Gastroesophageal sphincter (tissue), 4 donors: Measurements from ENCODE around the gene TKT. TPM values are rescaled to one million over a fixed set of nuclear protein-coding genes. Genes with fewer than 3 reads are reported as not detected.
A peak's percentile ranks its signal among the peaks of the same experiment; 100 is the strongest.

Experiments
- ATAC-seq: fragments of 150-250 bp; one replicate; pipeline ENCODE4 v1.9.1; 2016; ENCODE audit warnings: mild to moderate bottlenecking, moderate library complexity
- H3K27ac ChIP-seq, 4 donors: fragments of 200-600 bp; sonication (generic) in 3 of 4; 1 replicate in 3 of 4; 2 replicates in 1 of 4; pipeline ENCODE4 v1.5.1; 2016 to 2019
- H3K27me3 ChIP-seq: fragments of 200-600 bp; sonication (generic); one replicate; pipeline ENCODE4 v1.5.1; 2019
- H3K36me3 ChIP-seq, 2 donors: fragments of 200-600 bp; sonication (generic); one replicate each; pipeline ENCODE4 v1.5.1; 2019; ENCODE audit warnings: control low read depth in 1 of 2
- H3K4me1 ChIP-seq, 3 donors: fragments of 200-600 bp; sonication (generic); 1 replicate in 2 of 3; 2 replicates in 1 of 3; pipeline ENCODE4 v1.5.1; 2016 to 2019; ENCODE audit warnings: control low read depth in 2 of 3
- H3K4me3 ChIP-seq, 2 donors: fragments of 200-600 bp; sonication (generic); one replicate each; pipeline ENCODE4 v1.5.1; 2019; ENCODE audit warnings: mild to moderate bottlenecking in 1 of 2, moderate library complexity in 1 of 2
- H3K9me3 ChIP-seq, 3 donors: fragments of 200-600 bp; sonication (generic); one replicate each; pipeline ENCODE4 v1.5.1; 2017 to 2019; ENCODE audit warnings: control low read depth in 2 of 3
- CTCF ChIP-seq, 4 experiments: fragments of 200-600 bp in 2 of 4; fragments of 450-650 bp in 2 of 4; sonication (generic) in 1 of 4; IDR thresholded peaks; one replicate each; pipeline ENCODE4 v1.5.1; 2017 to 2019; ENCODE audit warnings: antibody characterized with exemption in 4 of 4, mild to moderate bottlenecking in 2 of 4, moderate library complexity in 2 of 4
- EP300 ChIP-seq: sonication (generic); formaldehyde crosslinking; IDR thresholded peaks from one replicate; pipeline ENCODE4 v1.6.1; 2017; ENCODE audit warnings: antibody characterized with exemption, mild to moderate bottlenecking
- POLR2A ChIP-seq, 2 donors: fragments of 450-650 bp; IDR thresholded peaks; one replicate each; pipeline ENCODE4 v1.6.1; 2017; ENCODE audit warnings: antibody characterized with exemption in 2 of 2, mild to moderate bottlenecking in 2 of 2, moderate library complexity in 1 of 2
- POLR2AphosphoS5 ChIP-seq: sonication (generic); formaldehyde crosslinking; IDR thresholded peaks from one replicate; pipeline ENCODE4 v1.6.1; 2017; ENCODE audit warnings: antibody characterized with exemption
- WGBS, 2 donors: methylation state at CpG; one replicate each; pipeline ENCODE4 v1.1.5; 2018; ENCODE audit warnings: low coverage in 1 of 2; 5-methylcytosine and 5-hydroxymethylcytosine counted together
- total RNA-seq, 4 donors: library from RNA; depleted of rRNA; stranded (reverse); fragments of >200 nt; gene quantifications; one replicate each; pipeline ENCODE4 v1.1.0, GENCODE V29; 2016

The TKT gene
- total RNA-seq, 4 donors from 2014 or later = 218 to 386 (median 278) TPM

GRCh38 chr3:53193466-53194209 is 62.2 kb downstream of the TKT start:
- 28 to 80% methylated on average over 1 to 5 of the region's 11 CpGs for WGBS, 2 donors

GRCh38 chr3:53192608-53193007 is 63.2 kb downstream of the TKT start:
- TF ChIP-seq POLR2A (IDR thresholded peaks at IDR 0.05) (no peak), POLR2AphosphoS5 (no peak), CTCF (IDR thresholded peaks at IDR 0.05) (no peak), EP300 (no peak)
- Histone ChIP-seq H3K36me3 (peaks cover 0 to 49% of the 10 kb centered on the region in 2 donors), H3K27me3 (no peaks in the 10 kb centered on the region), H3K4me1 (peaks cover 0 to 32% (median 13%) of the 10 kb centered on the region in 3 donors), H3K27ac (peak overlapping the region in 1 of 4 donors; percentile 68), H3K9me3 (no peaks in the 10 kb centered on the region), H3K4me3 (no peak overlapping the region)
- no peak for ATAC-seq
- 30 to 60% methylated on average over 1 to 2 of the region's 3 CpGs for WGBS, 2 donors

More at GRCh38 chr3:53193466-53194209, 62.2 kb downstream of the TKT start:
- H3K27ac ChIP-seq = peak overlapping the region; percentile 20 to 68 (median 62)
- no peak overlapping the region for H3K4me3 ChIP-seq
- H3K27me3 ChIP-seq = no peaks in the 10 kb centered on the region
- no peaks in the 10 kb centered on the region for H3K9me3 ChIP-seq
- ATAC-seq = peak; percentile 64
- TF ChIP-seq POLR2AphosphoS5 (no peak), EP300 (no peak), CTCF (IDR thresholded peaks at IDR 0.05) (no peak), POLR2A (IDR thresholded peaks at IDR 0.05) (no peak)
- peaks cover 0 to 32% (median 13%) of the 10 kb centered on the region in 3 donors for H3K4me1 ChIP-seq
- peaks cover 0 to 42% of the 10 kb centered on the region in 2 donors for H3K36me3 ChIP-seq

GRCh38 chr3:53191836-53192480 is 63.9 kb downstream of the TKT start:
- H3K9me3 ChIP-seq = no peaks in the 10 kb centered on the region
- no peak for ATAC-seq
- WGBS, 2 donors = 72% methylated on average over 7 of the region's 16 CpGs; no CpG with 5 or more reads in 1 of the 2 donors
- no peak for TF ChIP-seq CTCF (IDR thresholded peaks at IDR 0.05)
- TF ChIP-seq POLR2AphosphoS5 = no peak
- TF ChIP-seq EP300 = no peak
- no peak for TF ChIP-seq POLR2A (IDR thresholded peaks at IDR 0.05)
- no peak overlapping the region for H3K4me3 ChIP-seq
- H3K36me3 ChIP-seq = peaks cover 0 to 55% of the 10 kb centered on the region in 2 donors
- H3K4me1 ChIP-seq = peaks cover 0 to 32% (median 13%) of the 10 kb centered on the region in 3 donors
- H3K27ac ChIP-seq = no peak overlapping the region
- H3K27me3 ChIP-seq = no peaks in the 10 kb centered on the region

GRCh38 chr3:53190659-53191058 is 65.2 kb downstream of the TKT start:
- Histone ChIP-seq H3K4me1 (peaks cover 0 to 27% (median 11%) of the 10 kb centered on the region in 3 donors), H3K4me3 (no peak overlapping the region), H3K9me3 (no peaks in the 10 kb centered on the region), H3K27ac (no peak overlapping the region), H3K36me3 (peaks cover 0 to 68% of the 10 kb centered on the region in 2 donors), H3K27me3 (no peaks in the 10 kb centered on the region)
- TF ChIP-seq POLR2AphosphoS5 = no peak
- TF ChIP-seq CTCF (IDR thresholded peaks at IDR 0.05) = no peak
- no peak for TF ChIP-seq POLR2A (IDR thresholded peaks at IDR 0.05)
- TF ChIP-seq EP300 = no peak
- ATAC-seq = no peak
- 73 to 83% methylated on average over 1 to 2 of the region's 3 CpGs for WGBS, 2 donors
